Measurements from ENCODE around the gene MCC. TPM values are rescaled to one million over a fixed set of nuclear protein-coding genes. Genes with fewer than 3 reads are reported as not detected.

The MCC gene
- total RNA-seq, 1 donor from 2014 or later: 33.9 TPM

GRCh38 chr5:113340537-113340936 is 147.7 kb downstream of the MCC start:
- no peak for TF ChIP-seq CTCF (IDR thresholded peaks at IDR 0.05; ENCODE audit: unreplicated experiment)
- Mint-ChIP-seq H3K36me3 (peaks cover under 1% of the 10 kb centered on the region), H3K4me3 (no peak overlapping the region), H3K27ac (no peak overlapping the region), H3K4me1 (peaks cover 11% of the 10 kb centered on the region), H3K27me3 (ENCODE audit: low read depth) (no peaks in the 10 kb centered on the region), H3K9me3 (peaks cover 1% of the 10 kb centered on the region)
- DNase-seq (ENCODE audit: low spot score in 2 of 2, unreplicated experiment in 2 of 2): no peak

- no peaks in the 10 kb centered on the region for H3K9me3 Mint-ChIP-seq
- TF ChIP-seq CTCF (IDR thresholded peaks at IDR 0.05; ENCODE audit: unreplicated experiment): no peak
- DNase-seq (ENCODE audit: low spot score in 2 of 2, unreplicated experiment in 2 of 2): no peak
Observed at GRCh38 chr5:113338628-113339027, 149.6 kb downstream of the MCC start.

GRCh38 chr5:113337515-113338415 is 150.5 kb downstream of the MCC start:
- TF ChIP-seq CTCF (IDR thresholded peaks at IDR 0.05; ENCODE audit: unreplicated experiment): no peak
- DNase-seq (ENCODE audit: low spot score in 2 of 2, unreplicated experiment in 2 of 2): no peak
- H3K27ac Mint-ChIP-seq: no peak overlapping the region
- no peak overlapping the region for H3K4me3 Mint-ChIP-seq
- no peaks in the 10 kb centered on the region for H3K36me3 Mint-ChIP-seq
- no peaks in the 10 kb centered on the region for H3K9me3 Mint-ChIP-seq
- H3K4me1 Mint-ChIP-seq: peaks cover 6% of the 10 kb centered on the region
- no peaks in the 10 kb centered on the region for H3K27me3 Mint-ChIP-seq (ENCODE audit: low read depth)

More at GRCh38 chr5:113338628-113339027, 149.6 kb downstream of the MCC start:
- peaks cover 11% of the 10 kb centered on the region for H3K4me1 Mint-ChIP-seq
- H3K4me3 Mint-ChIP-seq: no peak overlapping the region
- no peak overlapping the region for H3K27ac Mint-ChIP-seq
- H3K27me3 Mint-ChIP-seq (ENCODE audit: low read depth): no peaks in the 10 kb centered on the region
- H3K36me3 Mint-ChIP-seq: no peaks in the 10 kb centered on the region

- Mint-ChIP-seq H3K4me1 (peaks cover 6% of the 10 kb centered on the region), H3K27ac (no peak overlapping the region), H3K9me3 (no peaks in the 10 kb centered on the region), H3K27me3 (ENCODE audit: low read depth) (no peaks in the 10 kb centered on the region), H3K36me3 (no peaks in the 10 kb centered on the region), H3K4me3 (no peak overlapping the region)
- TF ChIP-seq CTCF (IDR thresholded peaks at IDR 0.05; ENCODE audit: unreplicated experiment): no peak
- DNase-seq (ENCODE audit: low spot score in 2 of 2, unreplicated experiment in 2 of 2): no peak
Observed at GRCh38 chr5:113336975-113337374, 151.3 kb downstream of the MCC start.

- DNase-seq (ENCODE audit: low spot score in 2 of 2, unreplicated experiment in 2 of 2): no peak
- H3K27ac Mint-ChIP-seq: no peak overlapping the region
- peaks cover 16% of the 10 kb centered on the region for H3K4me1 Mint-ChIP-seq
- no peaks in the 10 kb centered on the region for H3K9me3 Mint-ChIP-seq
- no peak overlapping the region for H3K4me3 Mint-ChIP-seq
- H3K27me3 Mint-ChIP-seq (ENCODE audit: low read depth): no peaks in the 10 kb centered on the region
- H3K36me3 Mint-ChIP-seq: no peaks in the 10 kb centered on the region
- TF ChIP-seq CTCF (IDR thresholded peaks at IDR 0.05; ENCODE audit: unreplicated experiment): no peak
Observed at GRCh38 chr5:113333411-113333810, 154.8 kb downstream of the MCC start.

All from mesothelial cell of epicardium (in vitro differentiated cells).